ENCODE data around the gene ARHGAP12. TPM values are rescaled to one million over a fixed set of nuclear protein-coding genes. Genes with fewer than 3 reads are reported as not detected.

ARHGAP12 gene
- total and polyA plus RNA-seq, 5 experiments from 2014 or later, result 9.9 to 35.0 (median 11.3) TPM

Other genes starting within 250 kb of the ARHGAP12 start
- 10 to 100 TPM; 46.6 to 47.8 TPM for gene KIF5B, start 127.6 kb upstream of the ARHGAP12 start, total RNA-seq
- 10 to 100 TPM; 17.0 to 19.6 (median 17.9) TPM for gene KIF5B, start 127.6 kb upstream of the ARHGAP12 start, polyA plus RNA-seq

All from naive thymus-derived CD8-positive, alpha-beta T cell (primary cell).